ENCODE data around the gene PGAP3.

- TF ChIP-seq, protein P1, sequence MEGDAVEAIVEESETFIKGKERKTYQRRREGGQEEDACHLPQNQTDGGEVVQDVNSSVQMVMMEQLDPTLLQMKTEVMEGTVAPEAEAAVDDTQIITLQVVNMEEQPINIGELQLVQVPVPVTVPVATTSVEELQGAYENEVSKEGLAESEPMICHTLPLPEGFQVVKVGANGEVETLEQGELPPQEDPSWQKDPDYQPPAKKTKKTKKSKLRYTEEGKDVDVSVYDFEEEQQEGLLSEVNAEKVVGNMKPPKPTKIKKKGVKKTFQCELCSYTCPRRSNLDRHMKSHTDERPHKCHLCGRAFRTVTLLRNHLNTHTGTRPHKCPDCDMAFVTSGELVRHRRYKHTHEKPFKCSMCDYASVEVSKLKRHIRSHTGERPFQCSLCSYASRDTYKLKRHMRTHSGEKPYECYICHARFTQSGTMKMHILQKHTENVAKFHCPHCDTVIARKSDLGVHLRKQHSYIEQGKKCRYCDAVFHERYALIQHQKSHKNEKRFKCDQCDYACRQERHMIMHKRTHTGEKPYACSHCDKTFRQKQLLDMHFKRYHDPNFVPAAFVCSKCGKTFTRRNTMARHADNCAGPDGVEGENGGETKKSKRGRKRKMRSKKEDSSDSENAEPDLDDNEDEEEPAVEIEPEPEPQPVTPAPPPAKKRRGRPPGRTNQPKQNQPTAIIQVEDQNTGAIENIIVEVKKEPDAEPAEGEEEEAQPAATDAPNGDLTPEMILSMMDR (IDR thresholded peaks at IDR 0.05): no peak
- TF ChIP-seq ZFX (IDR thresholded peaks at IDR 0.05; ENCODE audit: borderline replicate concordance): no peak
These were observed 35.4 kb upstream of the PGAP3 start for GRCh38 chr17:39722965-39723848.

Measured in 22Rv1 (cell line).